DND-41 (cell line): ENCODE results near the gene MXD1.

Source experiments
- ATAC-seq: fragments of 200-7000 bp; cut with Tn5 transposase; 3 replicates; pipeline ENCODE4 v1.9.1; 2021; ENCODE audit warnings: low read depth; ENCODE audit not compliant: insufficient read depth
- DNase-seq: peaks from one replicate; pipeline ENCODE4 v3.0.0-alpha.2; 2020
- H2AFZ ChIP-seq: 2 replicates; pipeline ENCODE4 v1.6.0; 2012; ENCODE audit warnings: low read depth, low read length
- H3K27ac ChIP-seq: 2 replicates; pipeline ENCODE4 v1.5.1; 2012; ENCODE audit warnings: low read length, inconsistent platforms
- H3K27me3 ChIP-seq: fragments of 200-600 bp; sonication (generic); 2 replicates; pipeline ENCODE4 v1.6.0; 2012; ENCODE audit warnings: low read length, mild to moderate bottlenecking, inconsistent platforms; ENCODE audit not compliant: insufficient read depth, poor library complexity
- H3K36me3 ChIP-seq: 2 replicates; pipeline ENCODE4 v1.5.1; 2012; ENCODE audit warnings: low read length, inconsistent platforms; ENCODE audit not compliant: insufficient read depth
- H3K4me1 ChIP-seq: 2 replicates; pipeline ENCODE4 v1.5.1; 2012; ENCODE audit warnings: mild to moderate bottlenecking, low read length; ENCODE audit not compliant: insufficient read depth
- H3K4me2 ChIP-seq: 2 replicates; pipeline ENCODE4 v1.6.0; 2012; ENCODE audit warnings: mild to moderate bottlenecking, moderate library complexity, low read length, inconsistent platforms; ENCODE audit not compliant: insufficient read depth
- H3K4me3 ChIP-seq, 2 experiments: fragments of 200-600 bp in 1 of 2; shearing (Covaris generic) in 1 of 2; 2 replicates each; pipeline ENCODE4 v1.5.1; 2012 to 2016; ENCODE audit warnings: inconsistent platforms in 2 of 2, low read length in 2 of 2, mild to moderate bottlenecking in 2 of 2, low read depth in 1 of 2, moderate library complexity in 1 of 2
- H3K79me2 ChIP-seq: 2 replicates; pipeline ENCODE4 v1.6.0; 2012; ENCODE audit warnings: low read length, inconsistent platforms; ENCODE audit not compliant: insufficient read depth
- H3K9ac ChIP-seq: 2 replicates; pipeline ENCODE4 v1.6.0; 2012; ENCODE audit warnings: low read depth, mild to moderate bottlenecking, inconsistent platforms, low read length, moderate library complexity
- H3K9me3 ChIP-seq: 2 replicates; pipeline ENCODE4 v1.5.1; 2012; ENCODE audit warnings: low read length, moderate library complexity, mild to moderate bottlenecking, inconsistent platforms; ENCODE audit not compliant: insufficient read depth, severe bottlenecking
- H4K20me1 ChIP-seq: 2 replicates; pipeline ENCODE4 v1.6.0; 2012; ENCODE audit warnings: low read length; ENCODE audit not compliant: insufficient read depth
- EZH2 ChIP-seq: IDR thresholded peaks from 3 replicates; pipeline ENCODE4 v1.6.1; 2012; ENCODE audit warnings: borderline replicate concordance, low read depth, mild to moderate bottlenecking, moderate library complexity, low read length, inconsistent platforms; ENCODE audit not compliant: severe bottlenecking
- TF ChIP-seq, protein P1 (sequence below): IDR thresholded peaks from 2 replicates; pipeline ENCODE4 v1.5.1; 2012; ENCODE audit warnings: borderline replicate concordance, low read length, moderate library complexity, mild to moderate bottlenecking; ENCODE audit not compliant: poor library complexity, severe bottlenecking; ENCODE audit errors: extremely low read depth

Gene MXD1

DNA sequence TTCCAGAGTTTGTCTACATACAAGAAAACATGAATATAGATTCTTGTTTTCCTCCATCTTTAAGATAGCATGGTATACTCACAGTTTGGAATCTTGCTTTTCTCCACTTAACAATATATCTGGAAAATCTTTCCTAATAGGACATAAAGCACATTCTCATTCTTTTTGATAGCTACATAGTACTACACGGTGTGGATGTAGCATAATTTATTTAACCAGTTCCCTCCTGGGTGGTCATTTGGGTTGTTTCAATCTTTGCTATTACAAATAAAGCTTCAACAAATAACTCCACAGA lies 19.7 kb downstream of the MXD1 start:
- Histone ChIP-seq H3K4me2 (no peak overlapping the region), H3K27me3 (no peaks in the 10 kb centered on the region), H4K20me1 (no peaks in the 10 kb centered on the region), H3K36me3 (peaks cover 54% of the 10 kb centered on the region), H2AFZ (no peak overlapping the region), H3K4me3 (no peak overlapping the region), H3K79me2 (no peaks in the 10 kb centered on the region), H3K27ac (no peak overlapping the region), H3K9ac (no peak overlapping the region), H3K9me3 (no peaks in the 10 kb centered on the region), H3K4me1 (no peaks in the 10 kb centered on the region; the same call in 1 of the 2 replicates)
- ATAC-seq (no peak), DNase-seq (no peak)
- TF ChIP-seq, protein P1, sequence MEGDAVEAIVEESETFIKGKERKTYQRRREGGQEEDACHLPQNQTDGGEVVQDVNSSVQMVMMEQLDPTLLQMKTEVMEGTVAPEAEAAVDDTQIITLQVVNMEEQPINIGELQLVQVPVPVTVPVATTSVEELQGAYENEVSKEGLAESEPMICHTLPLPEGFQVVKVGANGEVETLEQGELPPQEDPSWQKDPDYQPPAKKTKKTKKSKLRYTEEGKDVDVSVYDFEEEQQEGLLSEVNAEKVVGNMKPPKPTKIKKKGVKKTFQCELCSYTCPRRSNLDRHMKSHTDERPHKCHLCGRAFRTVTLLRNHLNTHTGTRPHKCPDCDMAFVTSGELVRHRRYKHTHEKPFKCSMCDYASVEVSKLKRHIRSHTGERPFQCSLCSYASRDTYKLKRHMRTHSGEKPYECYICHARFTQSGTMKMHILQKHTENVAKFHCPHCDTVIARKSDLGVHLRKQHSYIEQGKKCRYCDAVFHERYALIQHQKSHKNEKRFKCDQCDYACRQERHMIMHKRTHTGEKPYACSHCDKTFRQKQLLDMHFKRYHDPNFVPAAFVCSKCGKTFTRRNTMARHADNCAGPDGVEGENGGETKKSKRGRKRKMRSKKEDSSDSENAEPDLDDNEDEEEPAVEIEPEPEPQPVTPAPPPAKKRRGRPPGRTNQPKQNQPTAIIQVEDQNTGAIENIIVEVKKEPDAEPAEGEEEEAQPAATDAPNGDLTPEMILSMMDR = no peak
- no peak for TF ChIP-seq EZH2

DNA sequence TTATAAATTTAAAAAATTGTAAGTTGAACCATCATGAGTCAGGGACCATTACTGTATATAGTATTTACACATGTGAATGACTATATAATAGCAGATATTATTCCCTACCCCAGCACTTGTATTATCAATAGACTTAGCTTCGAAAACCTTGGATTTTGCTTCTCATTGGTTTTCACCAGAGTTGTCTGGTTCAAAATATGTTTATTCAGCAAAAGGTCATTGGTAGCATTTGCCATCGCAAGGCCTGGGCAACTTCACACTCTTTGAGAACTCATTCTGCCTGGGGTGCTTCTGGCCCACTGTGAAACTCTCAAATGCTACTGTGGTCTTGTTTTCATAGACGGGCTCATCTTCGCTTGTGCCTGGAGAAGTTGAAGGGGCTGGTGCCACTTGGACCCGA lies 20.1 kb downstream of the MXD1 start:
- ATAC-seq (no peak), DNase-seq (no peak)
- Histone ChIP-seq H4K20me1 (no peaks in the 10 kb centered on the region), H3K4me2 (no peak overlapping the region), H3K36me3 (peaks cover 56% of the 10 kb centered on the region), H2AFZ (no peak overlapping the region), H3K4me1 (no peaks in the 10 kb centered on the region; the same call in 1 of the 2 replicates), H3K4me3 (no peak overlapping the region), H3K9me3 (no peaks in the 10 kb centered on the region), H3K79me2 (no peaks in the 10 kb centered on the region), H3K27me3 (no peaks in the 10 kb centered on the region), H3K27ac (no peak overlapping the region), H3K9ac (no peak overlapping the region)
- no peak for TF ChIP-seq EZH2
- TF ChIP-seq, protein P1 = no peak

DNA sequence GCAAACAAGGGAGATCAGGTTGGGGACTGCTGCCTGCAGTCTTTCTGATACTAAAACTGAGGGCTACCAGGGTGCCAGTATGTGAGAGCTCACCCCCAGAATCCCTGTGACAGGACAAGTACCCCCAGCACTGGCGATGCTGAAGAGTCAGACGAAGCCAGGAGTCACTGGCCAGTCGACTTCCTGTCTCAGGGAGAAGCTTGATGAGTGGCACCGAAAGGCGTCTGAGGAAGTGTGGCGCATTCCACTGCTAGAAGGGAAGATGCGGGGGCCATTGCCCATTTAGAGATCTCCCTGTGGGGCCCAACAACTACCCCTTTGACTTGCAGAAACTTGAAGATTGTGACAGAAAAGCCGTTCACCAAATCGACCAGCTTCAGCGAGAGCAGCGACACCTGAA lies 22.0 kb downstream of the MXD1 start:
- H2AFZ ChIP-seq = no peak overlapping the region
- H3K79me2 ChIP-seq = no peaks in the 10 kb centered on the region
- H3K27me3 ChIP-seq = no peaks in the 10 kb centered on the region
- H3K9ac ChIP-seq = no peak overlapping the region
- H3K27ac ChIP-seq = 0 out of 2 replicates have a peak overlapping the region, but pooled peaks have one; percentile 7
- no peak overlapping the region for H3K4me3 ChIP-seq
- no peaks in the 10 kb centered on the region; the same call in 1 of the 2 replicates for H3K4me1 ChIP-seq
- H3K4me2 ChIP-seq = no peak overlapping the region
- H3K36me3 ChIP-seq = peaks cover 71% of the 10 kb centered on the region
- ATAC-seq = no peak
- TF ChIP-seq, protein P1 = no peak
- no peak for TF ChIP-seq EZH2
- DNase-seq = no peak
- no peaks in the 10 kb centered on the region for H3K9me3 ChIP-seq
- no peaks in the 10 kb centered on the region for H4K20me1 ChIP-seq

DNA sequence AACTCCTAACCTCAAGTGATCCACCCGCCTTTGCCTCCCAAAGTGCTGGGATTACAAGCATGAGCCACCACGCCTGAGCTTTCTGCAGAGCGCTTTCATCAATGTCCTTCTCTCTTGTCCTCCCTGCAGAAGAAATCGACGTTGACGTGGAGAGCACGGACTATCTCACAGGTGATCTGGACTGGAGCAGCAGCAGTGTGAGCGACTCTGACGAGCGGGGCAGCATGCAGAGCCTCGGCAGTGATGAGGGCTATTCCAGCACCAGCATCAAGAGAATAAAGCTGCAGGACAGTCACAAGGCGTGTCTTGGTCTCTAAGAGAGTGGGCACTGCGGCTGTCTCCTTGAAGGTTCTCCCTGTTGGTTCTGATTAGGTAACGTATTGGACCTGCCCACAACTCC lies 23.1 kb downstream of the MXD1 start:
- no peaks in the 10 kb centered on the region for H3K9me3 ChIP-seq
- no peaks in the 10 kb centered on the region for H3K79me2 ChIP-seq
- TF ChIP-seq EZH2 = no peak
- TF ChIP-seq, protein P1 = no peak
- no peaks in the 10 kb centered on the region for H3K27me3 ChIP-seq
- DNase-seq (no peak), ATAC-seq (no peak)
- no peak overlapping the region for H3K4me3 ChIP-seq
- no peaks in the 10 kb centered on the region for H4K20me1 ChIP-seq
- no peaks in the 10 kb centered on the region for H3K4me1 ChIP-seq
- no peak overlapping the region for H3K9ac ChIP-seq
- H3K4me2 ChIP-seq = no peak overlapping the region
- no peak overlapping the region for H3K27ac ChIP-seq
- peaks cover 79% of the 10 kb centered on the region for H3K36me3 ChIP-seq
- no peak overlapping the region for H2AFZ ChIP-seq
